Stimulated activated CD4-positive, alpha-beta T cell treated with anti-CD3 and anti-CD28 coated beads, Interleukin-12 subunit alpha, Interleukin-12 subunit beta, amount 100 ng/mL, for 4 hours (primary cell): ENCODE data around the gene CP.
"Not testable (repeated sequence)": the region's sequence is repeated elsewhere in the genome, so short reads cannot be mapped to it uniquely, and the experiment has no call there.

Experiments
- DNase-seq: peaks from one replicate; pipeline ENCODE4 v3.0.0-alpha.2; 2020

The CP gene

DNA sequence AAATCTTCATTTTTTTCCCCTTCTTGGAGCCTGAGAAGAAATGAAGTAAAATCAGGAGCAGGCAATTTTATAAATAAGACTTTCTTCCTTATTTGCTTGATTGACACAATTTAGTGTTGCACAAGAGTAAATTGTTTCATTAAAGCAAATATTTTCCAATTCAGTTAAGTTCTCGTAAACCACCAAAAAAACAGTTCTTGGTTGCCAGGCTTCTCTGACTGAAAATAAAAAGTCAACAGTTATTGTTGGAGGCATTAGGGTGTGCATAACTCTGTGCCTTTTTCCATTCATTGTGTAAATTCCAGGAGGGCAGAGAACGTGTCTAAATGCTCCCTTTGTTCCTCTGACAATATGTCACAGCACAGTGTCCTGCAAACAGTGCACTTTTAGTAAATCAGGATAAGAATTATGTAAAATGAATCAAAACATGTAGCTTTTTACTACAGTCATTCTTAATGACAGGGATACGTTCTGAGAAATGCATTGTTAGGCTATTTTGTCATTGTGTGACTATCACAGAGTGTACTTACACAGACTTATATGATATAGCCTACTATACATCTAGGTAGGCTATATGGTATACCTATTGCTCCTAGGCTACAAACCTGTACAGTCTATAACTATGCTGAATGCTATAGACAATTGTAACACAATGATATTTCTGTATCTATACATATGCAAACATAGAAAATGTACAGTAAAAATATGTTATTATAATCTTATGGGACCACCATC lies at the start of gene CP:
Gene CP (minus strand): TSS at position 47 of the 735 bp plus-strand sequence. CDS start 37 bp downstream, at position 10.
- DNase-seq: no peak

DNA sequence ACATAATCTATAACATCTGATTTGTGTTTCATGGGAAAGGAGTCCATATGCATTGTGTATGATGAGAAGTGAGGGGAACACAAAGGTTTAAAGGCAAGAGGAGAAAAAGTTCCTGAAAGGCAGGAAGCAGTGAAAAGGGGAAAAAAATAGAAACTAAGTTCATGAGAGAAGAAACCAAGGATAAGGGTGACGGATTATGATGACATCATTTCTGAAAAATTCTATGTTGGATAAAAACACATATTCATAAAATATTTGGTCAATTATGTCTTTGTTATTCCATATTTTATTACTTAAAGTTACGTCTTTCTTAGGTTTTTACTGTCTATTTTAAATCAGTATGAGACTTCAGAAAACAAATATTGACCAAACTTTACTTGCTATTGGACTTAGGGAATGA lies 48.6 kb upstream of the CP start:
- DNase-seq: no peak

DNA sequence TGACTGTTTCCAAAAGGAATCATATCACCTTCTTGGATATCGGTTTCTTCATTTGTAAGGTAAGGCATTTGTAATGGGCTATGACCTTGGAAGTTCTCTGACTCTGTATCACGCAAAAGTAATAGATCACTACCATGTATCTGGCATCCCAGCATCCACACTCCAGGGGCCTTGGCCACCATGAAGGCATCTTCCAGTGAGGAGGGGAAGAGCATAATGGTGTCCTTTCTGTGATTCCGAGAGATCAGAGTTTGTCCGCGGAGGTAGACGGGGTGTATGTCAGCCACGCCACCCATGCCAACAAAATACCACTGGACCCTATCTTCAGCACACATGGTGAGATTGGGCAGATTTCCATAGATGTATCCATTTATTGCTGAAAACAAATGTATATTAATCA lies 48.1 kb upstream of the CP start:
- no peak for DNase-seq

DNA sequence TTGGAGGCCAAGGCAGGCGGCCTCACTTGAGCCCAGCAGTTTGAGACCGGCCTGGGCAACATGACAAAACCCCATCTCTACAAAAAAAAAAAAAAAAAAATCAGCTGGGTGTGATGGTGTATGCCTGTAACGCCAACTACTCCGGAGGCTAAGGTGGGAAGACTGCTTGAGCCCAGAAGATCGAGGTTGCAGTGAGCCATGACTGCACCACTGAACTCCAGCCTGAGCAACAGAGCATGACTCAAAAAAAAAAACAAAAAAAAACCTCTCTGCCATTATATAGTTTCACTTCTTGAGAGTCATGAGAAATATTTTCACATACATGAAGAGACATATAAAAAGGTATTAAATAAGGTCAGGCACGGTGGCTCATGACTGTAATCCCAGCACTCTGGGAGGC lies 45.9 kb upstream of the CP start:
- no peak for DNase-seq

DNA sequence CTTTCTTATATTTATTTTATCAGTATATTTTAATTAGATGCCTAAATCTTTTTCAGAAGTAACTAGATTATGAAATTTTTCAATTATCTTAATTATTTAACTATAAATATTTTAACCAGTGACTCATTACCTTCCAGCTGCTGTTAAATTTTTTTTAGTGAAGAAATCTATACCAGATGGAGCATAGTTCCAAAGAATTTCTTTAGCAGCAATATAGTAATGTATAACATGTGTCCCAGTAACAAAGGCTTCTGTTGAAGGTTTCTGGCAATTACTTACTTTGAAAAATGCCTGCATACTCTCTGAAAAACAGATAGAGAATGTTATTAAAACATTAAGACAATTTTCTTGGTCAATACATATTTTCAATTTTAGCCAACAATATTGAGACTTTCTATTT lies 45.1 kb upstream of the CP start:
- no peak for DNase-seq

DNA sequence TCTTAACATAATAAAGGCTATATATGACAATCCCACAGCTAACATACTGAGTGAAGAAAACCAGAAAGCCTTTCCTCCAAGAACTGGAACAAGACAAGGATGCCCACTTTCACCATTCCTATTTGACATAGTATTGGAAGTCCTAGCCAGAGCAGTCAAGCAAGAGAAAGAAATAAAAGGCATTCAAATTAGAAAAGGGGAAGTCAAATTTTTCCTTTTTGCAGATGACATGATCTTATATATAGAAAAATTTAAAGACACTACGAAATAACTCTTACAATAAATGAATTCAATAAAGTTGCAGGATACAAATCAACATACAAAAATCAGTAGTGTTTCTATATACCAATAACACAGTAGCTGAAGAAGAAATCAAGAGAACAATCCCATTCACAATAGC lies 42.2 kb upstream of the CP start:
- no peak for DNase-seq

DNA sequence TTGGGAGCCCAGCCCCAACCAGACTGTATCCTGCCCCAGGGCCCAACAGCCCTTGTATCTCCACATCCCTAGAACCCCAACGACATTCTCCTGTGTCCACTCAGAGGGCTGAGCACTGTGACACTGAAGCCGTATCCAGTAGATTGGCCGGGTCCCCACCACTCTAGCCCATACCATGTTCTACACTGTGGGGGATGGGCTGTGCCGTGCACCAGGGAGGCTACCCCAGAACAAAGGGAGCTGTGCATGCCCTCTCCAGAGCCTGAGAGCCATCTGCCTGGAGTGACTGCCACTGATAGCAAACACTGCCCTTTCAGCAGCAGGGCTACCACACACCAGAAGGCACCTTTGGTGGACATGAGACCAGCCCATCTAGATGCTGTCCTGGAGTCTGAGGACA lies 37.1 kb upstream of the CP start:
- no peak for DNase-seq

DNA sequence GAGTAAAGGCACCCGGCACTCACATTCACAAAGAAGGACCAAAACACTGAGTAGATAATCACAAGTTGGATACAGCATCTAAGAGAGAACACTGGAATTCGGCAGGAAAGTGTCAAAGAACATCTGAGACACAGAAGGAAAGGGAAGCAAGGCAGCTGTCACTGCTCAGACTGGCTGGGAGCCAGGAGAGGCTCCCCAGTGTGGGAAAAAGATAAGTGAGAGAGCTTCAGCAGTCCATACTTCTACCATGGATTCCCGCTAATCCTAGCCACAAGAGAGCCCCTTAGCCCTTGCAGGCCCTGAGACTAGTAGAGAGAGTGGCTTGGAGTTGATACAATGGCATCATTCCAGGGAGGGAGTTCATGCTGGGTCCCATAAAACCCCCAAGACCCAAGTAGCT lies 36.7 kb upstream of the CP start:
- no peak for DNase-seq

DNA sequence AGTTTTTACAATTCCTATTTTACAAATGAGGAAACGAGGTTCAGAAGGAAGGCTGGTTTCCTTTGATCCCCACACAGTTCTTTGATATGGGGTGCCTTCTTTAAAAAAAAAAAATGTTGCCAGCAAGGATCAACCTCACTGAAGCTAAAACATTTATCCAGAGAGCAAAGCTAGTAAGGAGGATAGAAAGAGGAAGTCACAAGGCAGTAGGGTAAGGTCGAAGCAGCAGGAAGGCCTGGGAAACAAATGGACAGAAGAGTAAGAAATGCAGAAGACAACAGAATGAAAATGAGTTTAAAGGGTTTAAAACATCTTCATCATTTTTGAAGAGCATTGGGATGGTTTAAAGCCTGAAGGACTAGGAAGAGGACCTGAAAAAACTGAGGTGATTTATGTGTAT lies 30.6 kb upstream of the CP start:
- DNase-seq: no peak

DNA sequence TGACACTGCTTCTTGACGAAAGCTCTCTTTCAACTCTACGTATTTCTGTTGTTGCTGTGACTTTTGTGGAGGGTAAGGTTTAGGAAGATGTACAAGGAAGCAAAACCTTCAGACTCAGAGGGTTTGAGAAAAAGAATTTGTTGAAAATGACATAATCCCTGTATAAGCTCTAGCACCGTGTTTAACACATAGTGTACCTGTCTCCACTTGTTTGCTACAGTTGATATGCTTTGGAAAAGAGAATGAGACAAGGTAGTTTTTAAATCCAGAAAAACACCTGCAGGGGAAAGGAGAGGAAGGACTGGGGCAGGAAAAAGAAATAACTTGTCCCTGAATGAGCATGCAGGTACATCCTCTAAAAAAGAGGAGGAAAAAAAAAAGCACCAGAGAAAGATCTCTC lies 29.6 kb upstream of the CP start:
- DNase-seq: no peak

DNA sequence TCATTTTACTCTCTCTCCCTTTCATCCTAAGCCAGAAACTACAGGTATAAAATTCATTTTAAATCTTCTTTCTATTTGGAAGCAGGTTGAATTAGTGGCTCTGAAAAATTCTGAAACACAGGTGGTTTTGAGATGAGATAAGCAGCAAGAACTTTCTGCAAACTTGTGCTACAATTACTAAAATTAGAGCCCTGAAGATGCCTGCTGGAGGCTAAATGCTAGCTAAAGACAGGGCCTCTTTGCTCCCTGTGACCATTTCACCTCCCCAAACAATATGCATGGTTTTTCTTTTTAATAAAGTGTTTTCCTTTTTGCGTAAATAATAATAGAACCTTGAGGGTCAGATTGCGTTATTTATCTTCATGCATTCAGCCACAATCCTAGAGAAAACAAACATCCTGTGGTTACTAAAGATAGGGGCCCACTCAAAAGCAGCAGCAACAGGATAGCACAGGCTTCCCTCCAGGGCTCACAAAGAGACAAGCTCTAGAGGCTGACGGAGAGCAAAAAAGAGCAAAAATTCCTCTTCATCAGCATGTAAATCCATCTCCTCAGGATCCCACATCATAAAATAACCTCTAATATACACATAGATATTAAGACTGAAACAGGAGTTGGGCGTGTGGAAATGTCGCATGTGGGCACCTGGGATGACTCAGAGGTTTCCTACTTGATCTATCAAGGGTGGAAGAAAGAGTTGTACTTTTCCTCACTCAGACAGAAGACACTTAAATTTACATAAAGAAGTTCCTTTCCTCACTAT lies 26.5 kb upstream of the CP start:
- DNase-seq: peak; percentile 9

DNA sequence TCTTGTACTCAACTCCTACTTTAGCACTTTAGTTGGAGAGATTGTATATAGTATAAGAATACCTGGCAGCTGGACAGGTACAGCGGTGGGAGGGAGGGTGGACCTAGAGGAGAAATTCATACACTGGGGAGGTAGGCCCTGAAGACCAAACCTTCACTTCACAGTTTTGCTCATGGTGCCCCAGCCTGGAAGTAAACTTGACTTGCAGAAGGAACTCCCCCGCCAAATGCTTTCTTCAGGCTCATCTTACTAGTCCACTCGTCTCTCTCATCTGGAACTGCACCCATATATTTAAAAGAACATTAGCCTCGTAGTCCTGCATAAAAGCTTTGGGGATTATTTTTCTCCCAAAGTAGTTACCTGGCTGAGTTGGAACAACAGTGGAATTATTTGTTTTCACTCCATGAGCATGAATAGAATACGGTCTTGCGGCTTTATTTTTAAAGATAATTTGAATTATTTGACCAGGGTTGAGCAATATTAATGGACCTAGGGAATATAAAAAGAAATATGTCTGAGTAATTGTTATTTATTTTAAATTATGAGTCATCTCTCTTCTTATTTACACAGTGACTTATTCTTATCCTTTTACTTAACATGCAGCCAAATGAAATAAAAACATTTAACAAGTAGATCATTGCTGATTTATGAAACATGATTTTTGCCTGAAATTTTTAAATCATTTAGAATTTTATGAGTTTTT lies 25.5 kb upstream of the CP start:
- DNase-seq: no peak

DNA sequence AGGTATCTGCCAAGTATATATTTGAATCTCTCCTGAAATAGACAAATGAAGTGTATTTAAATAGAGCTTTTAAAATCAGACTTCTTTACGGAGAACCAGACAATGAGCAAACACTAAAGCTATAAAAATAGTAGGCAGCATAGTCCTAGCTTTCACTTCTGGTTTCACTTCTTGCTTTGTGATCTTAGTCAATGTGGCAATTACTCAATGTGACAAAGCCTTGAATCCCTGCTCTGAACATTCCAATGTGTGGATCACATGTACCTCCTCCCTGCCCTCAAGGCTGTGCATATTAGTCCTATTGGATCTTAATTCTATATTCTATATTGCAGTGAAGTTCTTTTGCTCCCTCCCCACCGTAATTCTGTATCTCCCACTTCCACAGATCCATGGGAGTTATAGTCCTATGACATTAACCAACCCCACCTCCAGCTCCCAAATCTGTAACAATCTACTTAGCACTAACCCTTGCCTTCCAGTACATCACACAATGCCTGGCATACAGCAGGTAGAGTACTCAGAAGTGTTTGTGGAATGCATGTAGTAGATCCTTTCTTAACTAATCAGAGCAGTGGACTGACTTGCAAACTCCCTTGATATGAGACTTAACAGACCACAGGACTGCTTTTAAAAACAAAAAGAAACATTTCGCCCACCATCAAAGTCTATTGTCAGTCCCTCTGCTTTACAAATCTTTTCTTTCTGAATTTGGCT lies 24.3 kb upstream of the CP start:
- DNase-seq: no peak

DNA sequence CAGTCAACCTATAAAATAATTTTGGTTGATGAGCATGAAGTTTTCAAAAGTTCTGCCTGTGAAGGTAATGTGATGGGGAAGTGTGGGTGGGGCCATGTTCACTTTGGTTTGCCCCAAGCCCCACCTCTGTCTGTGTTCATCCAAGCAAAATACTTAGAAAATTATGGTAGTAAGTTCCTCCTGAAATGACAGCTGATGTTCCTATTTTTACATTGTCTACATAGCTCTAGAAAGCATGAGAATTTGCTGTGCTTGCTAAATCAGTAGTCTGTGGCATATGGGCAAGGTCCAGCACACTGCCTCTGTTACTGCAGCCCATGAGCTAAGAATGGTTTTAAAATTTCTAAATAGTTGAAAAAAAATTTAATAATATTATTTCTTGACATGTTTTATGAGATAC lies 21.9 kb upstream of the CP start:
- no peak for DNase-seq

DNA sequence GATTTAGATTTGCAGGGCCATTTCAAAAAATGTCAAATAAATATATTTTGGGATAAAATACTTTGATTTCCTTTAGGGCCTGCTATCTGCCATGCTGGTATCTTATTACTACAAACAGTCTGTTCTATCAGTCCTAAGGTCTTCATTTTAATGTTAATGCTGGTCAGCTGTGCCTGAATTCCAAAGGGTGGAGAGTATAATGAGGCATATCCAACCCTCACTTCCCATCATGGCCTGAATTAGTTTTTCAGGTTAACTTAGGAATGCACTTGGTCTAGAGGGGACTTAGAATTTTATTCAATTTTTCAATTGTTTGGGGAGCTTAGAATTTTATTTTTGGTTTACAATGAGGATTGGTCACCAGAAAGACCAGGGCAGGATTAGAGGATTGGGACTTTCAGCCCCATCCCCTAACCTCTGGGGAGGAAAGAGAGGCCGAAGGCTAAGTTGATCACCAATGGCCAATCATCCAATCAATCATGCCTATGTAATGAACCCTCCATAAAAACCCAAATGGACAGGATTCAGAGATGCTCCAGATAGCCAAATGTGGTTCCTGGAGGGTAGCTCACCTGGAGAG lies 17.8 kb upstream of the CP start:
- no peak for DNase-seq

DNA sequence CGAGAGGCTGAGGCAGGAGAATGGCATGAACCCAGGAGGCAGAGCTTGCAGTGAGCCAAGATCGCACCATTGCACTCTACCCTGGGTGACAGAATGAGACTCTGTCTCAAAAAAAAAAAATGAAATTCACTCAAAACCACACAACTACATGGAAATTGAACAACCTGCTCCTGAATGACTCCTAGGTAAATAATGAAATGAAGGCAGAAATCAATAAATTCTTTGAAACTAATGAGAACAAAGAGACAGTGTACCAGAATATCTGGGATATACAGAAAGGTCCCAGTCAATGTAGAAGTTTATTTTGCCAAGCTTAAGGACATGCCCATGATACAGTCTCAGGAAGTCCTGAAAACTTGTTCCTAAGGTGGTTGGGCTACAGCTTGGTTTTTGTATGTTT lies 16.6 kb upstream of the CP start:
- not testable (repeated sequence) for DNase-seq

DNA sequence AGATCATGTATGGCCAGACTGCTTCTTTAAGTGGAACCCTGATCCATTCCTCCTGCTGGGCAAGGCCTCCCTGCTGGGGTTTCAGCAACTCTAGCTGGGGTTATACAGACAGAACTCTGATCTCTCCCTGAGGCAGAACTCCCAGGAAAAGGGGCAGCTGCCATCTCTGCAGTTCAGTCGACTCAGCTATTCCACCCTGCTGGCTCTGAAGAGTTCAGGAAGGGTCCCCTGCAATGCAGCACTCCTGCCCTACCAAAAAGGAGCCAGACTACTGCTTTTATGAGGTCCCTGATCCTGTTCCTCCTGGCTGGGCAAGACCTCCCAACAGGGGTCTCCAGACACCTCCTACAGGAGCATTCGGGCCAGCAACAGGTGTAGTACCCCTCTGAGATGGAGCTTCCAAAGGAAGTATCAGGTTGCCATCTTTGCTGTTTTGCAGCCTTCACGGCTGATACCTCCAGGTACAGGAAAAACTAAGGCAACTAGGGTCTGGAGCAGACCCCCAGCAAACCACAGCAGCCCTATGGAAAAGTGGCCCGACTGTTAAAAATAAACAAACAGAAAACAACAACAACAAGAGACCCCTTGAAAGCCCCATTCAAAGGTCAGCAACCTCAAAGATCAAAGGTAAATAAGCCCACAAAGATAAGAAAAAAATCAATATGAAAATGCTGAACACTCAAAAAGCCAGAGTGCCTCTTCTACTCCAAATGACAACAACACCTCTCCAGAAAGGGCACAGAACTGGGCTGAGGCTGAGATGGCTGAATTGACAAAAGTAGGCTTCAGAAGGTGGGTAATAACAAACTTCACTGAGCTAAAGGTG lies 14.2 kb upstream of the CP start:
- no peak for DNase-seq

DNA sequence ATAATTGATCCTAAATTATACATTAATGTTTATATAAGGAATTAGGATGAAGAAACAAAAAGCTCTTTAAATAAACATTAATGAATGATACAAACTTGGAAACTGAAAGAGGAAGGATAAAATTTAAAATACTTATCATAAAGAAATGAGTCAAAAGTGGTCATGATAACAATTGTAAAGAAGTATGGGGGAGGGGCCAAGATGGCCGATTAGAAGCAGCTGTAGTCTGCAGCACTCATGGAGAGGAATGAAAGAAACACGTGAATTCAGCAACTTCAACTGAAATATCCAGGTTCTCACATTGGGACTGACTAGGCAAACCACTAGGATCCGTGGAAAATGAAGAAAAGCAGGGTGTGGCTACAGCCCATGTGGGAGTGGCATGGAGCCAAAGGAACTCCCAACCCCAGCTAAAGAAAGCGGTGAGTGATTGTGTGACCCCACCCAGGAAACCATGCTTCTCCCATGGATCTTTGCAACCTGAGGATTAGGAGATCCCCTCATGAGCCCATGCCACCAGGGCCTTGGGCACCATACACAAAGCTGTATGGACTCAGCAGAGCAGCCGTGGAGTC lies 13.1 kb upstream of the CP start:
- DNase-seq: no peak

DNA sequence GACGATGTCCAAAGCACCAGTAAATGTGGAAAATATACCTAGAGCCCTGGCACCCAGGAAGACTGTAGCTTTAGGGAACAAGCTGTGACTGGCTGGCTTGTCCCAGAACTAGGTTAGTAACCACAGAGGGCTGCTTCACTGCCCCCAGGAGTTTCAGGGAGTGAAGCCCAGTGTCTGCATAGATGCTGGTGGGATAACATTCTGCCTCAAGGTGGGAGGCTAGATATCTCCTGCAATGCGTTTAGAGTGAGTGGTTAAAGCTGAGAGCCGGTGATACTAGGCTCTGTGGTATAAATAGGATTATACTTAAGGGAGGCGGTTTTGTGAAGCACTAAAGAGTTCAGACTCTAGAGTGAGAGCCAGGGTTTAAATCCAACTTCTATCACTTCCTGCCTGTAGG lies 11.7 kb upstream of the CP start:
- DNase-seq: no peak

DNA sequence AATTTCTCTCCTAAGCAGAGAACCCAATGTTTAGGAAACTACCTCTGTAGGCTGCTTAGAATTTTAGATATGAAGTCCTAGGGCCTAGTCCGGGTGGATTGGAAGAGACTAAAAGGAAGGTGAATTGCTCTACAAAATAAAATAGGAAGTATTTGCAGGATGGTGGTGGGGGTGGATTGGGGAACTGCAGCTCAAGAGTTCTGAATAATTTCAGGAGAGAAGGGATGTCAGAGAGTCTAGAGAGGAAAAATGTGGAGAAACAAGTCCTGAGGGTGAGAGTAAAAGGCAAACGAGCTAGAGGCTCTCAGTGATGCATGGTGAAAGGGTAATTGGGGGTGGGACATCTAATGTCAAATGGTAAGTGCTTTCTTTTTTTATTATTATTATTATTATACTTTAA lies 10.2 kb upstream of the CP start:
- no peak for DNase-seq

DNA sequence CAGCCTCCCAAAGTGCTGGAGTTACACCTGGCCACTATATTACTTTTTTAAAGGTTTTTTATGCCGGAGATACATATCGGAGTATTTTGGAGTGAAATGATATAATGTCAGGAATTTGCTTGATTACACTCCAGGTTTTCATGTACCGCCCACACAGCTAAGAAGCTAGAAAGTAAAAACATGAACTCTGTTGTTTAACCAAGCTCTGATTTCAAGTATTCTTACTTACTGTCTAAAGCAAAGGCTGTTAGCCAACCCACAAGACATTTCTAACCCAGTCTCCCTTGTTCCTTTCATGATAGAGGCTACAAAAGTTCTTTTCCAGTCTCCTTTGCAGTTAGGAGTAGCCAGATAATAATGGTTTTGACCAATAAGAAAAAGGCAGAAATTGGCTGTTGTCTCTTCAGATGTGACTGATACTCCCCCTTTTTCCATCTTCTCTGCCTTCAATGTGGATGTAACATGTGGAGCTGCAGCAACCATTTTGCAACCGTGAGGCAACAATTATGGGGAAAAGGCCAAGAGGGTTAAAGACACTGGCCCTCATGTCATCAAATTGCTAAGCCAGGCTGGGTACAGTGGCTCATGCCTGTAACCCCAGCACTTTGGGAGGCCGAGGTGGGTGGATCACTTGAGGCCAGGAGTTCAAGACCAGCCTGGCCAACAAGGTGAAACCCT lies 6.1 kb upstream of the CP start:
- no peak for DNase-seq
